Measurements from ENCODE around the gene FAM3C.

Gene FAM3C

DNA sequence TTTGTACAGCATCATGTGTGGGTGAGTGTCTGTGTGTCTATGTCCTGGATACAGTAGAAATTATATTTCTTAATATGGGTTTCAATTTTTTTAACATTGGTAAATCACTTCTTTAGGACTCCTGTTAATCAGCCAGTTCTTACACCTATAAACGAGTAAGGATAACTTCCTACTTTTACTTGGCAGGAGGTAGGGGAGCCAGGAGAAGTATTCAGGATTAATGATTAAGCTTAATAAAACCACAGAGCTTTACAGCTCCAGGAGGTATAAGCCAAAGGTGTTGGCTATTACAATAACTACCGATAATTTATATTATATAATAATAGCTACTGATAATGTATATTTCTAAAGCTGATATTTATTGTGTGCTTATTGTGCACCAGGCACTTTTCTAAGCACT lies 1.7 kb upstream of the FAM3C start:
- no peak for DNase-seq (ENCODE audit: extremely low read depth, low read depth)
- H3K4me3 ChIP-seq (replicated peaks; ENCODE audit: low read depth, low read length) = no peak overlapping the region
- TF ChIP-seq, protein P1, sequence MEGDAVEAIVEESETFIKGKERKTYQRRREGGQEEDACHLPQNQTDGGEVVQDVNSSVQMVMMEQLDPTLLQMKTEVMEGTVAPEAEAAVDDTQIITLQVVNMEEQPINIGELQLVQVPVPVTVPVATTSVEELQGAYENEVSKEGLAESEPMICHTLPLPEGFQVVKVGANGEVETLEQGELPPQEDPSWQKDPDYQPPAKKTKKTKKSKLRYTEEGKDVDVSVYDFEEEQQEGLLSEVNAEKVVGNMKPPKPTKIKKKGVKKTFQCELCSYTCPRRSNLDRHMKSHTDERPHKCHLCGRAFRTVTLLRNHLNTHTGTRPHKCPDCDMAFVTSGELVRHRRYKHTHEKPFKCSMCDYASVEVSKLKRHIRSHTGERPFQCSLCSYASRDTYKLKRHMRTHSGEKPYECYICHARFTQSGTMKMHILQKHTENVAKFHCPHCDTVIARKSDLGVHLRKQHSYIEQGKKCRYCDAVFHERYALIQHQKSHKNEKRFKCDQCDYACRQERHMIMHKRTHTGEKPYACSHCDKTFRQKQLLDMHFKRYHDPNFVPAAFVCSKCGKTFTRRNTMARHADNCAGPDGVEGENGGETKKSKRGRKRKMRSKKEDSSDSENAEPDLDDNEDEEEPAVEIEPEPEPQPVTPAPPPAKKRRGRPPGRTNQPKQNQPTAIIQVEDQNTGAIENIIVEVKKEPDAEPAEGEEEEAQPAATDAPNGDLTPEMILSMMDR (IDR thresholded peaks at IDR 0.05; ENCODE audit: low read depth, low read length, missing control alignments) = no peak

DNA sequence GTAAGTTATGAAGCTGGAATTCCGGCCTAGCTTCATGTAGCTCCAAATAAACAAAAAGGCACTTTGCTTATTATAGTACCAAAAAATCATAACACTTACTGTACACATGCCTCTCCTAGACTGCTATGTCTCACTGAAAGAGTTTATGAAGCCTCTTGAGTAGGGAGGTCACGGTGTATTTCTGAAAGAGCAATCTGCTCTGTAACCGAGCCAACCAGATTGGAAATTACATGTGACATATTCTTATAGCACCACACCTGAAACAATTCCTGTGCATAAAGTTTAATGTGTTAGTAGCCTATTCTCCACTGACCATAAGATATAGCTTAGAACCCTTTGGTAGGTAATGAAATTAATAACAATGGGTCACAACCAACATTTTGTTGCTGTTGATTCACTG lies 1.3 kb upstream of the FAM3C start:
- DNase-seq (ENCODE audit: extremely low read depth, low read depth) = no peak
- no peak overlapping the region for H3K4me3 ChIP-seq (replicated peaks; ENCODE audit: low read depth, low read length)
- TF ChIP-seq, protein P1 (IDR thresholded peaks at IDR 0.05; ENCODE audit: low read depth, low read length, missing control alignments) = no peak

DNA sequence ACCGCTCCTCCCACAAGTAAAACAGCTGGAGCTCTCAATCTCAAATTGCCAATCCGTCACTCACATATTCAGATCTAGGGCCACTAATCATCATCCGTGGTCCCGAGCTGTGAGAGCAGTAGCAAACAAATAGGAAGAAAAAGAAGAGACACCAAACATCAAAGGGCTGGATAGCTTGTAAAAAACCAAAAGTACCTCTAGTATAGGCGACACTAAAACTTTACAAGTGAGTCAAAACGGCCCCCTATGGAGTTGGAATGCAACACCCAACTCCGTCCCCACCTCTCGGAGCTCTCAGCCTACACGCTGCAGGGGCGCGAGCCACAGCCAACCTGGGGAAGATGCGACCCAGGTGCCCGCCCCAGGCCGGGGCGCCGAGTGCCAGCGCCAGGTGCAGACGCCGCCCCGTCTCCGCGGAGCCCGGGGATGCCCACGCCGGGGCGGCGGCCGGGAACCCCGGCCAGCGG lies 581 bp downstream of the FAM3C start:
- H3K4me3 ChIP-seq (replicated peaks; ENCODE audit: low read depth, low read length) = peak overlapping the region; percentile 64
- no peak for DNase-seq (ENCODE audit: extremely low read depth, low read depth)
- TF ChIP-seq, protein P1 (IDR thresholded peaks at IDR 0.05; ENCODE audit: low read depth, low read length, missing control alignments) = no peak

DNA sequence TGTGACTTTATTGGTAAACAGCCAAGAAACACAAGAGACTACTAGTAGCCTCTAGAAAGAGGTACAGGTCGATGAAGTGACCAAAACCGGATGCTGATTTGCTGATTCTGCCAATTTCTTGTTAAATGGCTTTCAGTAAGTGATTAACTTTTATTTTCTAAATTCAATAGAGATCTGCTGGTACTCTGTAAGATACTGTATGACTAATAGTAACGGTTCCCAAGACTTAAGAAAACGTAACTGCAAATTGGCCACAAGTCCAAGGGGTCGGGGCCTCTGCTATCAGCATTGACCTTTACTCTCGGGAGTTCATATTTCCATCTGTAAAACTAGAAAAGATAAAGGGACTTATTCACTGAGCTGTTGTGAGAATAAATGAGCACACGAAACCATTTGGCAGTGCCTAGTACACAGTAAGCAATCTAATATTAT lies 1.4 kb downstream of the FAM3C start:
- DNase-seq (ENCODE audit: extremely low read depth, low read depth) = no peak
- TF ChIP-seq, protein P1 (IDR thresholded peaks at IDR 0.05; ENCODE audit: low read depth, low read length, missing control alignments) = no peak
- H3K4me3 ChIP-seq (replicated peaks; ENCODE audit: low read depth, low read length) = peak overlapping the region; percentile 64

DNA sequence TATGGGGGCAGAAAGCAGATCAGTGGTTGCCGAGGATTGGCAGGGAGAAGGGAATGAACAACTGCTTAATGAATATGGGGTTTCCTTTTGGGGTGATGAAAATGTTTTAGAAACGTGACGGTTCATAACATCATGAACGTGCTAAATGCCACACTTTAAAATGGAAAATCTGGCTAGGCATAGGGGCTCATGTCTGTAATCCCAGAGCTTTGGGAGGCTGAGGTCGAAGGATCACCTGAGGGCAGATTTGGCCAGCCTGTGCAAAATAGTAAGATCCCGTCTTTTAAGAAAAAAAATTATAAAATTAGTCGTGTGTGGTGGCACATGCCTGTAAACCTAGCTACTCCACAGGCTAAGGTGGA lies 3.1 kb downstream of the FAM3C start:
- TF ChIP-seq, protein P1 (IDR thresholded peaks at IDR 0.05; ENCODE audit: low read depth, low read length, missing control alignments) = no peak
- DNase-seq (ENCODE audit: extremely low read depth, low read depth) = no peak
- no peak overlapping the region for H3K4me3 ChIP-seq (replicated peaks; ENCODE audit: low read depth, low read length)

DNA sequence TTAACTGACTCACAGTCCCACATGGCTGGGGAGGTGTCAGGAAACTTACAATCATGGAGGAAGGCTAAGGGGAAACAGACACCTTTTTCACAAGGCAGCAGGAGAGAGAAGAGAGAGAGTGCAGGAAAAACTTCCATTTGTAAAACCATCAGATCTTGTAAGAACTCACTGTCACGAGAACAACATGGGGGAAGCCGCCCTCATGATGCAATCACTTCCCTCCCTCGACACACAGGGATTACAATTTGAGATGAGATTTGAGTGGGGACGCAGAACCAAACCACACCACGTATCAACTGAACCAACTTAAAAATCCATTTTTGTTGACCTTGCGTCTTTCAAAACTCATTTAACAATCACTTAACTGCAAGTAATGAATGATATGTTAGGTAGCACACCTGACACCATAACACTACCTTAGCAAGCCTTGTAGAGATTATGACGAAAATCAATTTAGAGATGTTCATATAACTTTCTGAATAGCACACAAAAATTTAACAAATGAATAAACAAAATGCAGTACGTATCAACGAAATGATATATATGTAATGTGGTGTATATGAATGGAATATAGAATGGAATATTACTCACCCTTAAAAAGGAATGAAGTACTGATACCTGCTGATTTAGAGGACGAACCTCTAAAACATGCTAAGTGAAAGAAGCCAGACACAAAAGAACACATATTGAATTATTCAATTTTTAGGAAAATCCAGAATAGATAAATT lies 3.7 kb downstream of the FAM3C start:
- TF ChIP-seq, protein P1 (IDR thresholded peaks at IDR 0.05; ENCODE audit: low read depth, low read length, missing control alignments) = no peak
- no peak for DNase-seq (ENCODE audit: extremely low read depth, low read depth)
- no peak overlapping the region for H3K4me3 ChIP-seq (replicated peaks; ENCODE audit: low read depth, low read length)

DNA sequence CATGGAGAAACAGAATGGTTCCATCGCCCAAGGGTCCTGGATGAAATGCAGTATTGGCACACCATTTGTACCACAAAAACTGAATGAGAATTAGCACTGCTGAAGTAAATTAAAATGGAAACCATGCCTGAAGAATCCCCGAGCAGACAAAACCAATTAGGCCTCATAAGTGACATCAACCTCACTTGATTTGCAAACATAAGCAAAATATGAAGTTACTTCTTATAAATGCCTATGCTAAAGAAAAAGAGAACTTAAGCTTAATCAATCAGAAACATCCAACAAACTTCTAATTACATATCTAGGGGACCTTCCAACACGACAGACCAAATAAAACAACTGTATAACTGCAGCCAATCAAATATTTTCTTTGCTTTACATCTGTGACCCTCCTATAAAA lies 4.4 kb downstream of the FAM3C start:
- no peak for DNase-seq (ENCODE audit: extremely low read depth, low read depth)
- no peak overlapping the region for H3K4me3 ChIP-seq (replicated peaks; ENCODE audit: low read depth, low read length)
- TF ChIP-seq, protein P1 (IDR thresholded peaks at IDR 0.05; ENCODE audit: low read depth, low read length, missing control alignments) = no peak

Data from HFF-Myc (cell line).